ENCODE measurements around the gene DNAAF3. TPM values are rescaled to one million over a fixed set of nuclear protein-coding genes. Genes with fewer than 3 reads are reported as not detected.

DNAAF3 gene
- total RNA-seq: 1.0 TPM in 1 of 2 replicates, not detected in the other

GRCh38 chr19:55166530-55167268 lies at the start of gene DNAAF3:
TSS of gene DNAAF3 (minus strand) at chr19:55166613. CDS start at chr19:55166413, 200 bp downstream.

GRCh38 chr19:55208880-55209692 lies 42.7 kb upstream of the DNAAF3 start, which contains the start of gene PTPRH:
TSS of gene PTPRH (minus strand) at chr19:55209501. CDS start at chr19:55209433, 68 bp downstream.

GRCh38 chr19:55179606-55180484 lies 13.4 kb upstream of the DNAAF3 start, which contains the start of gene SYT5:
TSS of gene SYT5 (minus strand) at chr19:55180289. CDS start at chr19:55179041, 1,248 bp downstream.

GRCh38 chr19:55157064-55157908 lies 9.1 kb downstream of the DNAAF3 start, which contains the start of gene TNNI3:
TSS of gene TNNI3 (minus strand) at chr19:55157732. CDS start at chr19:55157589, 143 bp downstream.

GRCh38 chr19:55149078-55150003 lies 17.1 kb downstream of the DNAAF3 start, which contains the start of gene TNNT1:
TSS of gene TNNT1 (minus strand) at chr19:55149206. CDS start at chr19:55147157, 2,049 bp downstream.

GRCh38 chr19:55116859-55117662 lies 49.4 kb downstream of the DNAAF3 start, which contains the start of gene PPP1R12C:
TSS of gene PPP1R12C (minus strand) at chr19:55117637. CDS start at chr19:55117543, 94 bp downstream.

Other genes with a start within 250 kb of the DNAAF3 start
- gene NLRP7, start 219.1 kb downstream of the DNAAF3 start, total RNA-seq: not detected in 2 replicates
- 1.9 TPM in 1 of 2 replicates, not detected in the other for gene NLRP2, start 200.2 kb downstream of the DNAAF3 start, total RNA-seq
- gene GP6, start 128.3 kb downstream of the DNAAF3 start, total RNA-seq: not detected in 2 replicates
- 9.2 and 16.6 TPM in 2 replicates for gene RDH13, start 103.5 kb downstream of the DNAAF3 start, total RNA-seq
- gene EPS8L1, start 90.7 kb downstream of the DNAAF3 start, total RNA-seq: 0.64 and 6.5 TPM in 2 replicates
- 45.6 and 47.1 TPM in 2 replicates for gene PPP1R12C, start 49.0 kb downstream of the DNAAF3 start, total RNA-seq
- gene TNNT1, start 17.4 kb downstream of the DNAAF3 start, total RNA-seq: 6.7 and 20.3 TPM in 2 replicates
- not detected in 2 replicates for gene TNNI3, start 8.9 kb downstream of the DNAAF3 start, total RNA-seq
- 0.08 and 0.26 TPM in 2 replicates for gene SYT5, start 13.7 kb upstream of the DNAAF3 start, total RNA-seq
- gene PTPRH, start 42.9 kb upstream of the DNAAF3 start, total RNA-seq: 3.9 and 6.6 TPM in 2 replicates
- 0.56 and 1.8 TPM in 2 replicates for gene TMEM86B, start 62.1 kb upstream of the DNAAF3 start, total RNA-seq
- 34.1 and 42.2 TPM in 2 replicates for gene PPP6R1, start 92.4 kb upstream of the DNAAF3 start, total RNA-seq
- gene HSPBP1, start 113.5 kb upstream of the DNAAF3 start, total RNA-seq: 50.1 and 59.6 TPM in 2 replicates
- 6.3 and 16.0 TPM in 2 replicates for gene BRSK1, start 117.4 kb upstream of the DNAAF3 start, total RNA-seq
- not detected in 2 replicates for gene TMEM150B, start 158.7 kb upstream of the DNAAF3 start, total RNA-seq
- gene KMT5C, start 173.3 kb upstream of the DNAAF3 start, total RNA-seq: 5.8 and 29.9 TPM in 2 replicates
- 0.56 TPM in 1 of 2 replicates, not detected in the other for gene COX6B2, start 188.1 kb upstream of the DNAAF3 start, total RNA-seq
- not detected in 2 replicates for gene GARIN5B, start 196.6 kb upstream of the DNAAF3 start, total RNA-seq
- gene IL11, start 203.8 kb upstream of the DNAAF3 start, total RNA-seq: 12.8 and 57.4 TPM in 2 replicates
- gene TMEM190, start 210.2 kb upstream of the DNAAF3 start, total RNA-seq: 0.72 TPM in 1 of 2 replicates, not detected in the other
- gene TMEM238, start 217.7 kb upstream of the DNAAF3 start, total RNA-seq: 0.39 TPM in 1 of 2 replicates, not detected in the other
- 712 and 1,214 TPM in 2 replicates for gene RPL28, start 219.3 kb upstream of the DNAAF3 start, total RNA-seq
- 73.9 and 116 TPM in 2 replicates for gene UBE2S, start 241.2 kb upstream of the DNAAF3 start, total RNA-seq